ENCODE measurements around the gene ATP6V0D1. TPM values are rescaled to one million over a fixed set of nuclear protein-coding genes. Genes with fewer than 3 reads are reported as not detected.

ATP6V0D1 gene
- total RNA-seq, 1 experiment from 2014 or later = 43.0 TPM

DNA sequence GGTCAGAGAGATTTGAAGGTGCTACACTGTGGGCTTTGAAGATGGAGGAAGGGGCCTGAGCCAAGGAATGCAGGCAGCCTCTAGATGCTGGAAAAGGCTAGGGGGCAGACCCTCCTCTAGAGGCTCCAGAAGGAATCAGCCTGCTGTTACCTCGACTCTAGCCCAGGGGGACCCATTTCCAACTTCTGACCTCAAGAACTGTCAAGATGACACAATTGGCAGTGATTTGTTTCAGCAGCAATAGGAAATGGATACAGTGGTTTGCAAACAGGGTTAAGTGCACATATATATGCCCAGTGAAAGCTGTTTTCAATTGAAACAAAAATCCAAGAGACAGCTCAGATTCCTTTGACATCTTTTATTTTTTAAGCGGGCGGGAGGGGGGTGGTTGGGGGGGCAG, 61.0 kb downstream of the ATP6V0D1 start:
- no peaks in the 10 kb centered on the region for H3K79me1 ChIP-seq (ENCODE audit: insufficient read depth, low read depth, low read length, poor library complexity, severe bottlenecking)
- H3K56ac ChIP-seq (ENCODE audit: insufficient read length, low read depth, low read length) = no peak overlapping the region
- H2BK120ac ChIP-seq (ENCODE audit: low read depth, low read length, poor library complexity, severe bottlenecking) = no peak overlapping the region
- H2AK5ac ChIP-seq (ENCODE audit: insufficient read length, low read length) = no peak overlapping the region
- peaks cover 11% of the 10 kb centered on the region for H3K23me2 ChIP-seq (ENCODE audit: insufficient read length, low read depth, low read length, poor library complexity, severe bottlenecking)
- H3K27me3 ChIP-seq (ENCODE audit: insufficient read depth, low read length) = no peaks in the 10 kb centered on the region; the same call in 1 of the 2 replicates
- H3K79me2 ChIP-seq (ENCODE audit: insufficient read depth, low read length) = no peaks in the 10 kb centered on the region
- no peak overlapping the region for H3K23ac ChIP-seq (ENCODE audit: insufficient read length, low read depth, low read length)
- Mint-ChIP-seq H3K36me3 (ENCODE audit: insufficient read depth in 1 of 3, low read depth in 3 of 3) (peaks cover 0 to 4% (median 2%) of the 10 kb centered on the region in 3 experiments; a peak in 1 of 7 replicates), H3K4me3 (no peak overlapping the region), H3K9me3 (peaks cover 2 to 5% of the 10 kb centered on the region in 2 experiments; a peak in 3 of 5 replicates), H3K27ac (no peak overlapping the region), H3K27me3 (ENCODE audit: low read depth) (peaks cover 6% of the 10 kb centered on the region), H3K4me1 (peaks cover 41 to 44% of the 10 kb centered on the region in 2 experiments)
- H3T11ph ChIP-seq (ENCODE audit: low read length) = no peak overlapping the region
- no peak overlapping the region for H4K8ac ChIP-seq (replicated peaks; ENCODE audit: insufficient read length, low read depth, low read length)
- no peak overlapping the region for H2BK5ac ChIP-seq (ENCODE audit: insufficient read length, low read length)
- DNase-seq = no peak
- no peak overlapping the region for H3K18ac ChIP-seq (ENCODE audit: insufficient read length, low read depth, low read length)
- no peak overlapping the region for H4K91ac ChIP-seq (ENCODE audit: insufficient read length, low read depth, low read length)
- H3K4me2 ChIP-seq (ENCODE audit: insufficient read depth, insufficient read length, low read length) = no peak overlapping the region
- H3K27ac ChIP-seq (ENCODE audit: insufficient read length, low read depth, low read length) = no peak overlapping the region
- H2BK20ac ChIP-seq (ENCODE audit: low read depth, low read length, poor library complexity, severe bottlenecking) = no peak overlapping the region
- no peak overlapping the region for H2BK15ac ChIP-seq (ENCODE audit: low read depth, low read length)
- no peaks in the 10 kb centered on the region for H4K20me1 ChIP-seq (ENCODE audit: control insufficient read depth, insufficient read depth, insufficient read length)
- no peak overlapping the region for H3K4ac ChIP-seq (ENCODE audit: low read depth, low read length)
- H3K4me1 ChIP-seq (ENCODE audit: insufficient read depth, low read length) = peaks cover 18% of the 10 kb centered on the region
- no peaks in the 10 kb centered on the region for H3K9me3 ChIP-seq (ENCODE audit: control insufficient read depth, low read depth, low read length)
- no CpG with 5 or more reads among the region's 3 CpGs for WGBS (ENCODE audit: extremely low coverage, insufficient read length, low lambda C conversion rate)
- no peak overlapping the region for H3K14ac ChIP-seq (ENCODE audit: insufficient read depth, low read length)
- H4K5ac ChIP-seq (ENCODE audit: insufficient read length, low read depth, low read length) = no peak overlapping the region
- TF ChIP-seq, protein P1, sequence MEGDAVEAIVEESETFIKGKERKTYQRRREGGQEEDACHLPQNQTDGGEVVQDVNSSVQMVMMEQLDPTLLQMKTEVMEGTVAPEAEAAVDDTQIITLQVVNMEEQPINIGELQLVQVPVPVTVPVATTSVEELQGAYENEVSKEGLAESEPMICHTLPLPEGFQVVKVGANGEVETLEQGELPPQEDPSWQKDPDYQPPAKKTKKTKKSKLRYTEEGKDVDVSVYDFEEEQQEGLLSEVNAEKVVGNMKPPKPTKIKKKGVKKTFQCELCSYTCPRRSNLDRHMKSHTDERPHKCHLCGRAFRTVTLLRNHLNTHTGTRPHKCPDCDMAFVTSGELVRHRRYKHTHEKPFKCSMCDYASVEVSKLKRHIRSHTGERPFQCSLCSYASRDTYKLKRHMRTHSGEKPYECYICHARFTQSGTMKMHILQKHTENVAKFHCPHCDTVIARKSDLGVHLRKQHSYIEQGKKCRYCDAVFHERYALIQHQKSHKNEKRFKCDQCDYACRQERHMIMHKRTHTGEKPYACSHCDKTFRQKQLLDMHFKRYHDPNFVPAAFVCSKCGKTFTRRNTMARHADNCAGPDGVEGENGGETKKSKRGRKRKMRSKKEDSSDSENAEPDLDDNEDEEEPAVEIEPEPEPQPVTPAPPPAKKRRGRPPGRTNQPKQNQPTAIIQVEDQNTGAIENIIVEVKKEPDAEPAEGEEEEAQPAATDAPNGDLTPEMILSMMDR (conservative IDR thresholded peaks at IDR 0.05) = peak; percentile 32; the same call in 2 of the 3 replicates
- no peak overlapping the region for H2BK12ac ChIP-seq (ENCODE audit: insufficient read length, low read depth, low read length)
- H3K9ac ChIP-seq (ENCODE audit: extremely low read depth, insufficient read length, low read length) = no peak overlapping the region
- H2AFZ ChIP-seq (ENCODE audit: low read length) = no peak overlapping the region

Measured in H9 (cell line).